Cardiac septum (tissue), 1 donor: Measurements from ENCODE around the gene ACTL7A. TPM values are rescaled to one million over a fixed set of nuclear protein-coding genes. Genes with fewer than 3 reads are reported as not detected.

Experiments
- DNase-seq: peaks from one replicate; pipeline ENCODE4 v3.0.0-alpha.2; 2020; ENCODE audit warnings: low spot score
- intact Hi-C: fragments of 100-400 bp; cut with DNase I; formaldehyde crosslinking; loops from one replicate; pipeline ENCODE4 v1.14.0; 2022
- total RNA-seq: library from RNA; stranded (reverse); fragmentation: NEBNext Ultra II Directional; extraction: Animal tissue kit (Norgen Biotek cat#: 25700); gene quantifications from one replicate; pipeline ENCODE4 v1.2.1, GENCODE V29; 2021
- donor health status: DM: no; HTN: no; CAD: no.

The ACTL7A gene
- total RNA-seq, 1 donor from 2014 or later: not detected

GRCh38 chr9:108905494-108905893, 43.4 kb downstream of the ACTL7A start:
- DNase-seq: no peak
- intact Hi-C loops: no loop called here

DNA sequence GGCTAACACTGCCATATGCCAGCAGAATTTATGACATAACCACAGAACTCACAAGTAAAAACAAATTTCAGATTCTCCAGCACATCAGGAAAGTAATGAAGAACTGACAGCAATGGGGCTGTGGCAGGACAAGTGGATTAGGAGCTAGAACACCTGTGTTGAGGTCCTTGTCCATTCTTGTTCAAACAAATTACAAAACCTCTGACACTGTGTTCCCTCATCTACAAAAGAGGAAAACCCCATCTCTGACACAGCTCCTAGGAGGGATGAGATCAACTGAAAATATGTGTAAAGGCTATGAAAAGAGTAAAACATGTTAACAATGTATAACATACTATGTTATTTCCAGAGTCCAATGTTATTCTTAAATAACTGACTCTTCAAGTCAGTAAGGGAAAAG, 48.3 kb downstream of the ACTL7A start:
- DNase-seq: no peak

DNA sequence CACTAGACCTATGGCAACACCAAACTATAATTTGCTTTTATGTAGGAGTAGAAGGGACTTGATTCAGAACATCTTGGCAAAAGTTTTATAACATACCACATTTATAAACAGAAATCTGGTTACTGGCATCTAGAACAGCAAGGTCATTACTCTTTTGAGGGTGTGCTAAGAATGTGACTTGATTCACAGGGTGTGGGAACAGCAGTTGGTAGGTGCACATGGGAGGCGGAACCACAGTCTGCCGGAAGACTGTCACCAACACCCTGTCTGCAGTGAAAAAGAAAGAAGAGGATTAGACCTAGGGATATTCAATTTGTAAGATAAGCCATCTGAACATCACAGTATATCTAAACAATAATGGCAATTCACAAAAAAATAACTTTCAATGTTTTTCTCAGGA, 48.8 kb downstream of the ACTL7A start:
- intact Hi-C loops: no loop called here
- no peak for DNase-seq

More for the DNA sequence above, 48.3 kb downstream of the ACTL7A start:
- intact Hi-C loops: no loop called here

GRCh38 chr9:108911820-108912219, 49.8 kb downstream of the ACTL7A start:
- intact Hi-C loops: no loop called here
- DNase-seq: no peak

Other genes starting within 250 kb of the ACTL7A start
- gene ACTL7B, start 6.3 kb upstream of the ACTL7A start, total RNA-seq: not detected
- 24.2 TPM for gene ELP1, start 71.9 kb downstream of the ACTL7A start, total RNA-seq
- 11.1 TPM for gene ABITRAM, start 72.1 kb downstream of the ACTL7A start, total RNA-seq
- 72.8 TPM for gene CTNNAL1, start 151.2 kb downstream of the ACTL7A start, total RNA-seq